LNCaP clone FGC (cell line): ENCODE results near the gene GALP.

ENCODE experiments used
- DNase-seq: peaks from one replicate; pipeline ENCODE4 v3.0.0-alpha.2; 2011; ENCODE audit warnings: low read depth
- H3K4me3 ChIP-seq: 2 replicates; pipeline ENCODE4 v1.5.1; 2011; ENCODE audit warnings: mild to moderate bottlenecking, low read depth, low read length, control low read depth
- TF ChIP-seq, protein P1 (sequence below): IDR thresholded peaks from 2 replicates; pipeline ENCODE4 v1.5.1; 2012; ENCODE audit warnings: mild to moderate bottlenecking; ENCODE audit not compliant: control insufficient read depth, insufficient read depth; ENCODE audit errors: extremely low read depth

The GALP gene

DNA sequence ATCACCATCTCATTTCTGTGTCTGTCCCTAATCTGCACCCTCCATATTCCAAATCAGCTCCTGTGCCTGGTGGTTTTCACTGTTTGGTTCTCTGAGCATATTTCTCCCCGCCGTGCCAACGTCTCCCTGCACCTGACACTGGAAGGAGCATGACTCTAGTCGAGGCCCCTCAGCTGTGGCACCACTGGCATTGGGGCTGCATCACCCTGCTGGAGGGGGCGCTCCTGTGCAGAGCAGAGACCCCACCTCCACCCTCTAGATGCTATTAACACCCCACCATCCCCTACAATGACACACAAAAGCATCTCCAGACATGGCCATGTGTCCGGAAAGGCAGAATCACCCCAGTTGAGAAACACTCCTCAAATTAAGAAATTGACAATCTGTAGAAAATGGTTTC is 47.1 kb downstream of the GALP start:
- no peak for DNase-seq
- no peak overlapping the region for H3K4me3 ChIP-seq
- TF ChIP-seq, protein P1, sequence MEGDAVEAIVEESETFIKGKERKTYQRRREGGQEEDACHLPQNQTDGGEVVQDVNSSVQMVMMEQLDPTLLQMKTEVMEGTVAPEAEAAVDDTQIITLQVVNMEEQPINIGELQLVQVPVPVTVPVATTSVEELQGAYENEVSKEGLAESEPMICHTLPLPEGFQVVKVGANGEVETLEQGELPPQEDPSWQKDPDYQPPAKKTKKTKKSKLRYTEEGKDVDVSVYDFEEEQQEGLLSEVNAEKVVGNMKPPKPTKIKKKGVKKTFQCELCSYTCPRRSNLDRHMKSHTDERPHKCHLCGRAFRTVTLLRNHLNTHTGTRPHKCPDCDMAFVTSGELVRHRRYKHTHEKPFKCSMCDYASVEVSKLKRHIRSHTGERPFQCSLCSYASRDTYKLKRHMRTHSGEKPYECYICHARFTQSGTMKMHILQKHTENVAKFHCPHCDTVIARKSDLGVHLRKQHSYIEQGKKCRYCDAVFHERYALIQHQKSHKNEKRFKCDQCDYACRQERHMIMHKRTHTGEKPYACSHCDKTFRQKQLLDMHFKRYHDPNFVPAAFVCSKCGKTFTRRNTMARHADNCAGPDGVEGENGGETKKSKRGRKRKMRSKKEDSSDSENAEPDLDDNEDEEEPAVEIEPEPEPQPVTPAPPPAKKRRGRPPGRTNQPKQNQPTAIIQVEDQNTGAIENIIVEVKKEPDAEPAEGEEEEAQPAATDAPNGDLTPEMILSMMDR = no peak

DNA sequence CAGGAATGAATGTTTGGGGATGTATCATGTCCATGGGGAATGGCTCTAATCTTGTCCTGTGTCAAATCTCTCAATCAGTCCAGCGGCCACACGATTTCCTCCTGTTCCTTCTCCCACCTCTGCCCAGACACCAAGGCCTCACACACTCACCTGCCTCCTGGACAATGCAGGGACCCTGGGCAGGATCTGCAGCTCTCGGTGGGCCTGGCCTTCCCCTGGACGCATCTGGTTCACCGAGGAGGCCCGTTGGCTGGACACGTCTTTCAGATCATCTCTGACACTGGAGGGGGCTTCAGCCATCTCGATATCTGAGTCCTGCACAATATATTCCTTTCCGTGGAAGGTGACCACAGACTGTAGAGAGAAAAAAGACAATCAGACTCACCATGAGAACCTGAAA is 47.7 kb downstream of the GALP start:
- H3K4me3 ChIP-seq = no peak overlapping the region
- TF ChIP-seq, protein P1 = no peak

More for the DNA sequence above, 47.7 kb downstream of the GALP start:
- DNase-seq = no peak
